Measurements from ENCODE around the gene EN1. TPM values are rescaled to one million over a fixed set of nuclear protein-coding genes. Genes with fewer than 3 reads are reported as not detected.

EN1 gene
- total and polyA plus RNA-seq, 2 donors (not counting 1 experiment from before 2014, with no cell fraction given): not detected

DNA sequence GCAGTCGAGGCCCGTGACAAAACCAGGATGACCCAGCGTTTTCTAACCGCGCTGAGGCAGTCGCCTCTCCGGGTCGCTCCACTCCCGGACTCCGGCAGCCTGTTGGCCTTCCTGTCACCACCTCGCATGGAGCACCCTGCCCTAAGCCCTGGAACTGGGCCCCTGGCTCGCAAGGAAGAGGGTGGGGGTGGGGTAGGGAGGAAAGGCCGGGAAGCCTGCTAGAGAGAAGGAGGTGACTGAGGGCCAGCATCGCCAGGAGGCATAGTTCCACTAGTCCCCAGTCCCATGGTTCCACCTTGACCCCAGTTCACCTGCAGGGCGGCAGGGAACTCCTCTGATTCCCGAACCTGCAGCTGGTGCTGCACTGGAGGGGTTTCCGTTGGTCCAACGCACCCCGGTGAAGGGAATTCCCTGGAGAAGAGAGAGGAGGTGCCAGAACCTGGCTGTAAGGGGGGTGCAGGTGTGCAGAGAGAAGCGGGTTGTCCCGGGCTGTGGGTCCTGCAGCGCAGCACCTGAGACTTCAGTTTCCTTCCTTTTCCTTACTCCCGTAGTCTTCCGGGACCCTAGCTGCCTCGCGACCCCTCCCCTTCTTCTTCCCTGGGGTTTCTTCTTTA is 11.8 kb upstream of the EN1 start:
- TF ChIP-seq EZH2 (IDR thresholded peaks at IDR 0.05; ENCODE audit: low read length, missing control alignments): no peak
- TF ChIP-seq, protein P1, sequence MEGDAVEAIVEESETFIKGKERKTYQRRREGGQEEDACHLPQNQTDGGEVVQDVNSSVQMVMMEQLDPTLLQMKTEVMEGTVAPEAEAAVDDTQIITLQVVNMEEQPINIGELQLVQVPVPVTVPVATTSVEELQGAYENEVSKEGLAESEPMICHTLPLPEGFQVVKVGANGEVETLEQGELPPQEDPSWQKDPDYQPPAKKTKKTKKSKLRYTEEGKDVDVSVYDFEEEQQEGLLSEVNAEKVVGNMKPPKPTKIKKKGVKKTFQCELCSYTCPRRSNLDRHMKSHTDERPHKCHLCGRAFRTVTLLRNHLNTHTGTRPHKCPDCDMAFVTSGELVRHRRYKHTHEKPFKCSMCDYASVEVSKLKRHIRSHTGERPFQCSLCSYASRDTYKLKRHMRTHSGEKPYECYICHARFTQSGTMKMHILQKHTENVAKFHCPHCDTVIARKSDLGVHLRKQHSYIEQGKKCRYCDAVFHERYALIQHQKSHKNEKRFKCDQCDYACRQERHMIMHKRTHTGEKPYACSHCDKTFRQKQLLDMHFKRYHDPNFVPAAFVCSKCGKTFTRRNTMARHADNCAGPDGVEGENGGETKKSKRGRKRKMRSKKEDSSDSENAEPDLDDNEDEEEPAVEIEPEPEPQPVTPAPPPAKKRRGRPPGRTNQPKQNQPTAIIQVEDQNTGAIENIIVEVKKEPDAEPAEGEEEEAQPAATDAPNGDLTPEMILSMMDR (conservative IDR thresholded peaks at IDR 0.05 in 1 of 2, IDR thresholded peaks at IDR 0.05 in 1 of 2; ENCODE audit: low read depth in 1 of 2, low read length in 2 of 2): no peak
- Histone ChIP-seq H3K9me3 (ENCODE audit: control insufficient read depth, insufficient read depth, low read depth, low read length) (no peaks in the 10 kb centered on the region), H3K27ac (ENCODE audit: insufficient read depth, low read length) (no peak overlapping the region), H3K4me1 (ENCODE audit: control insufficient read depth, extremely low read depth, insufficient read depth, low read length) (no peaks in the 10 kb centered on the region), H3K27me3 (ENCODE audit: control insufficient read depth, insufficient read depth, low read length) (peaks cover 57% of the 10 kb centered on the region), H3K4me2 (ENCODE audit: extremely low read depth, insufficient read depth, low read length) (no peak overlapping the region), H2AFZ (ENCODE audit: low read length) (no peak overlapping the region), H3K9ac (ENCODE audit: insufficient read depth, low read length) (no peak overlapping the region), H3K4me3 (replicated peaks in 1 of 4; ENCODE audit: control extremely low read depth in 1 of 4, insufficient read depth in 1 of 4, low read depth in 3 of 4, low read length in 4 of 4) (no peak overlapping the region), H3K36me3 (ENCODE audit: control insufficient read depth, insufficient read depth, low read length) (no peaks in the 10 kb centered on the region), H3K79me2 (ENCODE audit: control insufficient read depth, insufficient read depth, low read length) (no peaks in the 10 kb centered on the region), H4K20me1 (ENCODE audit: control insufficient read depth, extremely low read depth, insufficient read depth, low read length) (no peaks in the 10 kb centered on the region)
- DNase-seq (ENCODE audit: low read depth in 2 of 2): no peak

DNA sequence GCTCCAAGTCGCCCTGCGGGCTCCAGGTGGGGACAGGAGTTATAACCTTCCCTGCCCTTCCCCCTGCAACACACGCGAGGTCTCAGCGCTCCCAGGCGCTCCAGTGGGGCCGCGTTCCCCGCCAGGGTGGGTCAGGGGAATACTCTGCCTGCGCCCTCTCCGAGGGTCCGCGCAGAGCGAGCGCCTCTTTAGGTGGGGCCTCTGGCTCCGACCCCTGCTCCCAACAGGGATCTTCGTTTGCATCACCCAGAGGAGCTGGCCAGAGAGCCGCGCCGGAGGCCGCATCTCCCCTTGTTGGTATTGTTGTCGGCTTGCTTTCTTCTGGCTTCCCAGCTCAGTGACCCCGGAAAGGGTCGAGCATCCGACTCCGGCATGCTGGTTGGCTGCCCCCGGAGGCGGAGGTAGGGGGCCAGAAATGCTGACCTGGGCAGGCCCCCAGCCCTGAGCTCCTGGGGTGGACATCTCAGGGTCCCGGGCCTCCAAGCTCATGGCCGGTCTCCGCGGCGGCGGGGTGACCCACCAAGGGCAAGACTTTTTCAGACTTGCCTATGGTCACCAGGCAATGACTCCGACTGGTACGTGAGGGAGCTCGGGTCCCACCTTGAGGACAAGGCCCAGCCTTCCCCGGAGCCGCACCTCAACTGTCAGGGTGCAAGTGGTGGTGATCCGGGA is 11.2 kb upstream of the EN1 start:
- no peaks in the 10 kb centered on the region for H3K9me3 ChIP-seq (ENCODE audit: control insufficient read depth, insufficient read depth, low read depth, low read length)
- no peaks in the 10 kb centered on the region for H4K20me1 ChIP-seq (ENCODE audit: control insufficient read depth, extremely low read depth, insufficient read depth, low read length)
- peaks cover 63% of the 10 kb centered on the region for H3K27me3 ChIP-seq (ENCODE audit: control insufficient read depth, insufficient read depth, low read length)
- TF ChIP-seq EZH2 (IDR thresholded peaks at IDR 0.05; ENCODE audit: low read length, missing control alignments): peak; percentile 8
- TF ChIP-seq, protein P1 (conservative IDR thresholded peaks at IDR 0.05 in 1 of 2, IDR thresholded peaks at IDR 0.05 in 1 of 2; ENCODE audit: low read depth in 1 of 2, low read length in 2 of 2): no peak
- H2AFZ ChIP-seq (ENCODE audit: low read length): no peak overlapping the region
- no peak overlapping the region for H3K4me3 ChIP-seq (replicated peaks in 1 of 4; ENCODE audit: control extremely low read depth in 1 of 4, insufficient read depth in 1 of 4, low read depth in 3 of 4, low read length in 4 of 4)
- H3K9ac ChIP-seq (ENCODE audit: insufficient read depth, low read length): no peak overlapping the region
- H3K27ac ChIP-seq (ENCODE audit: insufficient read depth, low read length): no peak overlapping the region
- H3K36me3 ChIP-seq (ENCODE audit: control insufficient read depth, insufficient read depth, low read length): no peaks in the 10 kb centered on the region
- H3K4me1 ChIP-seq (ENCODE audit: control insufficient read depth, extremely low read depth, insufficient read depth, low read length): no peaks in the 10 kb centered on the region
- H3K79me2 ChIP-seq (ENCODE audit: control insufficient read depth, insufficient read depth, low read length): no peaks in the 10 kb centered on the region
- H3K4me2 ChIP-seq (ENCODE audit: extremely low read depth, insufficient read depth, low read length): no peak overlapping the region
- DNase-seq (ENCODE audit: low read depth in 2 of 2): no peak

DNA sequence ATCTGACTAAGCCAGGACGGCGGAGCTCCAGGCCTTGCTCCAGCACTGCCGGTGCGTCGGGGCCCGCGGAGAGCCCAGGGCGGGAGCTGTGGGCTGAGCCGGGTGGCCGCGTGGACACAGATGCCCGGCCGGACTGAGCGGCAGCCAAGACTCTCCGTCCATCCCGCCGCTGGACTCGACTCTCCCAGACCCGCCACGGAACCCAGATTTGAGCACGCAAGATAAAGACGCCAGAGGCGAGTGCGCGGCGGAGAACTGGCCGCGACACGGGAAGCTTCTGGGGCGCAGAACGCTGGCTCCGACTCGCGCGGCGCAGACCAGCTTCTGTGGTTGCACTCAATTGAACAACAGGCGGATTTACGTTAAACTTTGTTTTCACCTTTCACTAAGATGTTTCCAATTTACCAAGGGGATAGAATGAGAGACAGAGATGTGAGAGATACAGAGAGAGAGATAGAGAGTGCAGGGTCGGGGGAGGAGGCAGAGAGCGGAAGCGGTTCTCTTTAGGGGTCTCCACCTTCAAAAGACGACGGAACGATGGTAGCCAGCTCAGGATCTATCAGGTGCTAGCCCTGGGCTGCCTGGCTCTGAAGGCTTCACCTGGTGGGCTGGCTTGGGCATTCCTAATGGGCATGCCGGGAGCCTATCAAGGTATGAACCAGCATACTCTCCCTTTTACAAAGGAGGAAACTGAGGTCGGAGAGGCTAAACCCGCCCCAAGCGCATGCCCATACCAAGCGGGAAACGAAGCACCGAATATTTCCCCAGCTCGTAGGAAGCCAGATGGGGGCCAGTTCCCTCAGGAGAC is 10.4 kb upstream of the EN1 start:
- TF ChIP-seq, protein P1 (conservative IDR thresholded peaks at IDR 0.05 in 1 of 2, IDR thresholded peaks at IDR 0.05 in 1 of 2; ENCODE audit: low read depth in 1 of 2, low read length in 2 of 2): no peak
- TF ChIP-seq EZH2 (IDR thresholded peaks at IDR 0.05; ENCODE audit: low read length, missing control alignments): peak; percentile 79
- H3K9ac ChIP-seq (ENCODE audit: insufficient read depth, low read length): no peak overlapping the region
- H4K20me1 ChIP-seq (ENCODE audit: control insufficient read depth, extremely low read depth, insufficient read depth, low read length): no peaks in the 10 kb centered on the region
- no peak overlapping the region for H3K27ac ChIP-seq (ENCODE audit: insufficient read depth, low read length)
- no peak overlapping the region for H3K4me3 ChIP-seq (replicated peaks in 1 of 4; ENCODE audit: control extremely low read depth in 1 of 4, insufficient read depth in 1 of 4, low read depth in 3 of 4, low read length in 4 of 4)
- peaks cover 70% of the 10 kb centered on the region for H3K27me3 ChIP-seq (ENCODE audit: control insufficient read depth, insufficient read depth, low read length)
- no peaks in the 10 kb centered on the region for H3K79me2 ChIP-seq (ENCODE audit: control insufficient read depth, insufficient read depth, low read length)
- no peak overlapping the region for H2AFZ ChIP-seq (ENCODE audit: low read length)
- no peaks in the 10 kb centered on the region for H3K36me3 ChIP-seq (ENCODE audit: control insufficient read depth, insufficient read depth, low read length)
- DNase-seq (ENCODE audit: low read depth in 2 of 2): no peak
- H3K4me2 ChIP-seq (ENCODE audit: extremely low read depth, insufficient read depth, low read length): no peak overlapping the region
- no peaks in the 10 kb centered on the region for H3K9me3 ChIP-seq (ENCODE audit: control insufficient read depth, insufficient read depth, low read depth, low read length)
- H3K4me1 ChIP-seq (ENCODE audit: control insufficient read depth, extremely low read depth, insufficient read depth, low read length): no peaks in the 10 kb centered on the region

All from fibroblast of lung (primary cell).